IMR-90 (cell line): Measurements from ENCODE around the gene PBRM1. TPM values are rescaled to one million over a fixed set of nuclear protein-coding genes. Genes with fewer than 3 reads are reported as not detected.
A peak's percentile ranks its signal among the peaks of the same experiment; 100 is the strongest.

Experiments used
- ATAC-seq: fragments of 200-7000 bp; cut with Tn5 transposase; 2 replicates; pipeline ENCODE4 v1.9.1; 2020; ENCODE audit warnings: low read depth, mild to moderate bottlenecking, moderate library complexity
- BruUV-seq: library from RNA; stranded (reverse); fragments of 400-500 nt; replicated peaks from 2 replicates; lab custom pipeline; 2021; lab: Mats Ljungman, UMichigan
- CTCF ChIA-PET: fragments of 300-600 bp; formaldehyde crosslinking; extraction: SDS; loops from one replicate; lab custom pipeline; 2021; ENCODE audit warnings: antibody characterized with exemption; lab: Yijun Ruan, JAX
- POLR2A ChIA-PET: fragments of 300-600 bp; sonication (Branson Sonifier 250); formaldehyde crosslinking; loops from one replicate; lab custom pipeline; 2022; ENCODE audit warnings: antibody characterized with exemption; ENCODE audit not compliant: unreplicated experiment; lab: Charles Lee
- DNase-seq: peaks from one replicate; pipeline ENCODE4 v3.0.0; 2013
- H2AFZ ChIP-seq: replicated peaks from 2 replicates; pipeline ENCODE3; 2013; ENCODE audit warnings: low read length, mild to moderate bottlenecking; ENCODE audit not compliant: poor library complexity
- H2AK5ac ChIP-seq: 2 replicates; pipeline ENCODE4 v1.6.1; 2013; ENCODE audit warnings: low read depth, low read length, inconsistent platforms
- H2AK9ac ChIP-seq: replicated peaks from 2 replicates; pipeline ENCODE3; 2013; ENCODE audit warnings: mild to moderate bottlenecking, low read depth, low read length, moderate library complexity; ENCODE audit not compliant: poor library complexity
- H2BK120ac ChIP-seq: 2 replicates; pipeline ENCODE4 v1.6.1; 2013; ENCODE audit warnings: low read depth, low read length, inconsistent platforms
- H2BK15ac ChIP-seq: 3 replicates; pipeline ENCODE4 v1.6.1; 2013; ENCODE audit warnings: low read depth, low read length, inconsistent platforms
- H2BK20ac ChIP-seq: 2 replicates; pipeline ENCODE4 v1.6.1; 2013; ENCODE audit warnings: low read depth, mild to moderate bottlenecking, inconsistent platforms, low read length, moderate library complexity
- H2BK5ac ChIP-seq: 2 replicates; pipeline ENCODE4 v1.6.1; 2013; ENCODE audit warnings: mild to moderate bottlenecking, low read depth, low read length, inconsistent platforms; ENCODE audit not compliant: poor library complexity, severe bottlenecking
- H3K14ac ChIP-seq: replicated peaks from 2 replicates; pipeline ENCODE4 v1.6.1; 2013; ENCODE audit warnings: low read depth, low read length, inconsistent platforms
- H3K18ac ChIP-seq: 2 replicates; pipeline ENCODE4 v1.6.1; 2013; ENCODE audit warnings: low read depth, low read length, control low read depth
- H3K23ac ChIP-seq: 2 replicates; pipeline ENCODE4 v1.6.1; 2013; ENCODE audit warnings: low read depth, low read length, inconsistent platforms
- H3K27ac ChIP-seq: 2 replicates; pipeline ENCODE4 v1.5.1; 2013; ENCODE audit warnings: mild to moderate bottlenecking, control low read depth, low read length; ENCODE audit not compliant: insufficient read depth
- H3K27me3 ChIP-seq: 2 replicates; pipeline ENCODE4 v1.6.1; 2013; ENCODE audit warnings: low read length; ENCODE audit not compliant: control insufficient read depth, insufficient read depth
- H3K36me3 ChIP-seq: 2 replicates; pipeline ENCODE4 v1.6.1; 2013; ENCODE audit warnings: low read length, mixed read lengths; ENCODE audit not compliant: control insufficient read depth, insufficient read depth
- H3K4ac ChIP-seq: 2 replicates; pipeline ENCODE4 v1.6.1; 2013; ENCODE audit warnings: low read depth, low read length, inconsistent platforms
- H3K4me1 ChIP-seq: 2 replicates; pipeline ENCODE4 v1.6.1; 2013; ENCODE audit warnings: low read length, mixed read lengths; ENCODE audit not compliant: control insufficient read depth, insufficient read depth
- H3K4me2 ChIP-seq: 2 replicates; pipeline ENCODE4 v1.6.1; 2013; ENCODE audit warnings: low read depth, mild to moderate bottlenecking, control low read depth, low read length, moderate library complexity
- H3K4me3 ChIP-seq: 2 replicates; pipeline ENCODE4 v1.5.1; 2013; ENCODE audit warnings: low read depth, mild to moderate bottlenecking, control low read depth, low read length, moderate library complexity; ENCODE audit not compliant: insufficient read depth
- H3K56ac ChIP-seq: 2 replicates; pipeline ENCODE4 v1.6.1; 2013; ENCODE audit warnings: low read length, inconsistent platforms; ENCODE audit not compliant: insufficient read depth; ENCODE audit errors: extremely low read depth
- H3K79me1 ChIP-seq, 2 experiments: 2 replicates each; pipeline ENCODE4 v1.6.1; 2013; ENCODE audit warnings: low read length in 2 of 2, inconsistent platforms in 1 of 2, low read depth in 1 of 2
- H3K9ac ChIP-seq: 2 replicates; pipeline ENCODE4 v1.6.1; 2013; ENCODE audit warnings: low read depth, low read length, control low read depth
- H3K9me1 ChIP-seq: 2 replicates; pipeline ENCODE4 v1.6.1; 2013; ENCODE audit warnings: low read length, inconsistent platforms; ENCODE audit not compliant: insufficient read depth
- H3K9me3 ChIP-seq: 2 replicates; pipeline ENCODE4 v1.6.1; 2013; ENCODE audit warnings: low read length; ENCODE audit not compliant: control insufficient read depth, insufficient read depth
- H4K20me1 ChIP-seq: 2 replicates; pipeline ENCODE4 v1.6.1; 2013; ENCODE audit warnings: low read length, inconsistent platforms; ENCODE audit not compliant: insufficient read depth
- H4K5ac ChIP-seq: 2 replicates; pipeline ENCODE4 v1.6.1; 2013; ENCODE audit warnings: mild to moderate bottlenecking, low read depth, low read length, control low read depth
- H4K8ac ChIP-seq, 2 experiments: 2 replicates each; pipeline ENCODE4 v1.6.1; 2013; ENCODE audit warnings: low read depth in 2 of 2, low read length in 2 of 2, control low read depth in 1 of 2, inconsistent platforms in 1 of 2
- H4K91ac ChIP-seq: 2 replicates; pipeline ENCODE4 v1.6.1; 2013; ENCODE audit warnings: low read depth, low read length, inconsistent platforms; ENCODE audit not compliant: insufficient read depth
- CTCF ChIP-seq: conservative IDR thresholded peaks from 2 replicates; pipeline ENCODE4 v1.5.1; 2012; ENCODE audit warnings: mild to moderate bottlenecking, low read depth, low read length, improper control_type of control experiment
- MAFK ChIP-seq: IDR thresholded peaks from 2 replicates; pipeline ENCODE4 v1.6.1; 2012; ENCODE audit warnings: low read depth, low read length, improper control_type of control experiment
- RFX5 ChIP-seq: IDR thresholded peaks from 2 replicates; pipeline ENCODE4 v1.8.0; 2012; ENCODE audit warnings: low read depth, mild to moderate bottlenecking, low read length, moderate library complexity
- WGBS, 2 experiments: methylation state at CpG; one replicate each; pipeline versions ENCODE4 v1.1.5 to v1.1.7; 2013; ENCODE audit warnings: missing lambda C conversion rate in 2 of 2; ENCODE audit not compliant: insufficient read length in 1 of 2; ENCODE audit errors: extremely low coverage in 2 of 2; 5-methylcytosine and 5-hydroxymethylcytosine counted together
- dilution Hi-C: fragments of 300-500 bp; cut with HindIII; formaldehyde crosslinking; loops from one replicate; pipeline ENCODE4 v1.14.3; 2018; ENCODE audit warnings: low sequenced_read_pairs; ENCODE audit not compliant: unreplicated experiment
- in situ Hi-C: fragments of 300-500 bp; cut with MboI; formaldehyde crosslinking; loops from 3 replicates; pipeline ENCODE4 v1.14.3; 2019; ENCODE audit warnings: low sequenced_read_pairs, inconsistent platforms, mixed read lengths
- intact Hi-C: fragments of 100-400 bp; cut with micrococcal nuclease; formaldehyde crosslinking; loops from 2 replicates; pipeline ENCODE4 v1.10.0; 2022
- polyA plus RNA-seq, 3 experiments: library from polyadenylated mRNA; depleted of rRNA; stranded (reverse); fragments of >200 nt; gene quantifications; 2 replicates each; pipeline ENCODE4 v1.2.3, GENCODE V29; 2012; ENCODE audit warnings: low replicate concordance in 1 of 3
- total RNA-seq: library from RNA; depleted of rRNA; stranded (reverse); fragments of >200 nt; gene quantifications from 2 replicates; pipeline ENCODE4 v1.2.3, GENCODE V29; 2012
- TF ChIP-seq, protein P1 (sequence below): fragments of 150-350 bp; IDR thresholded peaks from 2 replicates; pipeline ENCODE4 v1.6.1; 2016; ENCODE audit warnings: low read depth, mild to moderate bottlenecking, low read length, moderate library complexity, borderline replicate concordance

PBRM1 gene
- total and polyA plus RNA-seq, 2 of the 4 experiments (the other 2 are of a cell fraction) = 16.5 to 72.6 TPM

DNA sequence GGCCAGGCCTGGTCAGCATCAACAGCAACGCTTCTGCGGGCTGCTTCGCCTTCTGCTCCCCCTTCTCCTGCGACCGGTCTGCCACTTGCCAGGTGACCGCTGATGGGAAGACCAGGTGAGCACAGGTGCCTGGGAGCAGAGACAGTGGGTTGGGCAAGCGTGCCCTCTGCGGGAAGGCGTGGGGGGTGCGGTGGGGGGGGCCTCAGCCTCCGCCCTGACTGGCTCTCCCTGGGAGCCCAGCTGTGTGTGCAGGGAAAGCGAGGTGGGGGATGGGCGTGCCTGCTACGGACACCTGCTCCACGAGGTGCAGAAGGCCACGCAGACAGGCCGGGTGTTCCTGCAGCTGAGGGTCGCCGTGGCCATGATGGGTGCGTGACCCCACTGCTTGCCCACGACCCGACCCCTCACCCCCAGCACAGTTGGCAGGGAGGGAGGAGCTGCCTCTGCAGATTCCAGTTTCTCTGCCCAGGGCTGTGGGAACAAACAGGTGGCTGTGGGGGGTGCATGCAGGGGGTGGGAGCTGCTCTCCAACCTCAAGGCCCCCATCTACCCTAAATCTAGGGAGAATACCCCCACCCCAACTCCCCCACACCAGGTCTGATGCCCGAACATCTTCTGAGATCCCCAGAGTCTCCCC is 181.8 kb downstream of the PBRM1 start:
- BruUV-seq = no TSS peak
- no peak overlapping the region for H3K4ac ChIP-seq
- no peak overlapping the region for H3K9ac ChIP-seq
- no peak overlapping the region for H3K56ac ChIP-seq
- peaks cover 7% of the 10 kb centered on the region; the same call in 1 of the 2 replicates for H3K9me1 ChIP-seq
- H4K91ac ChIP-seq = no peak overlapping the region
- dilution Hi-C loops (no loop called here), in situ Hi-C loops (no loop called here), intact Hi-C loops (no loop called here)
- peak overlapping the region; percentile 16 for H2AK9ac ChIP-seq
- ChIA-PET POLR2A (no interaction called here), CTCF (no interaction called here)
- no peak overlapping the region for H3K4me3 ChIP-seq
- H3K18ac ChIP-seq = no peak overlapping the region
- WGBS, 2 experiments = no CpG with 5 or more reads among the region's 23 CpGs
- peaks cover under 1% of the 10 kb centered on the region for H3K27me3 ChIP-seq
- TF ChIP-seq RFX5 = no peak
- TF ChIP-seq, protein P1, sequence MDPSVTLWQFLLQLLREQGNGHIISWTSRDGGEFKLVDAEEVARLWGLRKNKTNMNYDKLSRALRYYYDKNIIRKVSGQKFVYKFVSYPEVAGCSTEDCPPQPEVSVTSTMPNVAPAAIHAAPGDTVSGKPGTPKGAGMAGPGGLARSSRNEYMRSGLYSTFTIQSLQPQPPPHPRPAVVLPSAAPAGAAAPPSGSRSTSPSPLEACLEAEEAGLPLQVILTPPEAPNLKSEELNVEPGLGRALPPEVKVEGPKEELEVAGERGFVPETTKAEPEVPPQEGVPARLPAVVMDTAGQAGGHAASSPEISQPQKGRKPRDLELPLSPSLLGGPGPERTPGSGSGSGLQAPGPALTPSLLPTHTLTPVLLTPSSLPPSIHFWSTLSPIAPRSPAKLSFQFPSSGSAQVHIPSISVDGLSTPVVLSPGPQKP = no peak
- no peak for TF ChIP-seq MAFK
- no peak for TF ChIP-seq CTCF
- ATAC-seq (no peak), DNase-seq (no peak)
- H3K4me1 ChIP-seq = peaks cover 3% of the 10 kb centered on the region; the same call in 1 of the 2 replicates
- no peaks in the 10 kb centered on the region; the same call in 1 of the 2 replicates for H4K20me1 ChIP-seq
- H2BK15ac ChIP-seq = no peak overlapping the region
- H2BK120ac ChIP-seq = no peak overlapping the region
- H3K14ac ChIP-seq = no peak overlapping the region
- no peak overlapping the region for H3K4me2 ChIP-seq
- H2AFZ ChIP-seq = no peak overlapping the region
- H3K36me3 ChIP-seq = no peaks in the 10 kb centered on the region
- H4K8ac ChIP-seq = no peak overlapping the region
- H2BK5ac ChIP-seq = no peak overlapping the region
- no peak overlapping the region for H2BK20ac ChIP-seq
- no peaks in the 10 kb centered on the region for H3K9me3 ChIP-seq
- H3K27ac ChIP-seq = no peak overlapping the region
- H3K79me1 ChIP-seq = no peaks in the 10 kb centered on the region
- no peak overlapping the region for H2AK5ac ChIP-seq
- no peak overlapping the region for H3K23ac ChIP-seq
- no peak overlapping the region for H4K5ac ChIP-seq
